EH (cell line): ENCODE results near the gene MAML2.

Experiments used
- DNase-seq: peaks from one replicate; pipeline ENCODE4 v3.0.0-alpha.2; 2015; ENCODE audit warnings: low read depth

MAML2 gene

GRCh38 chr11:96241331-96241841, 101.6 kb downstream of the MAML2 start:
- no peak for DNase-seq

- peak; percentile 67 for DNase-seq
Measured at GRCh38 chr11:96238563-96239135, 104.3 kb downstream of the MAML2 start.

DNA sequence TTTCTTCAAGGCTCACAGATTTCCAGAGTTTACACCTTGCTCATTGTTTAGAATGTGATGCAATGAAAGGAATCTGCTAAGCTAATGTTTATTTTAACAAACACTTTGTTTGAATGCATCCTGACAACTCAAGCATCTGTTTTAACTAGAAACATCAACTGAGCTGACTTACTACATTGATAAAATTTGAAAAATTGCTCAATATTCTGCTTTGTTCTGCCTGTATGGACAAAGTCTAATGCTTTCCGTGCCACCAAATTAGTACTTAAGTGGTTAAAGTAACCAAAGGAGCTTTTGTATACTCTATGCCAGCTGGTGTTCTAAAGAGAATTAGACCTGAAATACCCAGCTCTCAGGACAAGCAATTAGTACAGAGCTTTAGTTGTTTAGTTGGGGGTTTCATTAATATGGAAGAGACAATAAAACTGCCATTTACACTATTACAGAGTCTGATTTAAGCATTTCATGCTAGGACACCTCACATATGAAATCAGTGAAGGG, 105.2 kb downstream of the MAML2 start:
- no peak for DNase-seq

DNA sequence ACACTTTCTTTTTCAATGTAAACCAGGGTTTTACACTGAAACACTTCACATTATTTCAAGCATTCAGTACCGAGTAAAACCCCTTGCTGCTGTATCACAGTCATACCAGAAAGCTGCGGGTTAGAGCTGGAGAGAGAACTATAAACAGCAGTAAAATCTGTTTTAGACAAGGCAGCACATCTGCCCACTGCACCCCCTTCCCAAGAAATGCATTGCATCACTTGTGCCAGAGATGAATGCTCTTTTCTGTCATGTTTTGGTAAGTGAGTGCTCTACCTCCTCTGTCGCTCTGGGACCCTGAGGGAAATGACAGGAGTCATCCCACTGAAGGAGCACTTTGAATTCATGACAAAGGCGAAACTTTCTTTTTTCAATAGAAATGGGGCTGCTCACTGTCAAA, 107.2 kb downstream of the MAML2 start:
- DNase-seq, result peak; percentile 76

DNA sequence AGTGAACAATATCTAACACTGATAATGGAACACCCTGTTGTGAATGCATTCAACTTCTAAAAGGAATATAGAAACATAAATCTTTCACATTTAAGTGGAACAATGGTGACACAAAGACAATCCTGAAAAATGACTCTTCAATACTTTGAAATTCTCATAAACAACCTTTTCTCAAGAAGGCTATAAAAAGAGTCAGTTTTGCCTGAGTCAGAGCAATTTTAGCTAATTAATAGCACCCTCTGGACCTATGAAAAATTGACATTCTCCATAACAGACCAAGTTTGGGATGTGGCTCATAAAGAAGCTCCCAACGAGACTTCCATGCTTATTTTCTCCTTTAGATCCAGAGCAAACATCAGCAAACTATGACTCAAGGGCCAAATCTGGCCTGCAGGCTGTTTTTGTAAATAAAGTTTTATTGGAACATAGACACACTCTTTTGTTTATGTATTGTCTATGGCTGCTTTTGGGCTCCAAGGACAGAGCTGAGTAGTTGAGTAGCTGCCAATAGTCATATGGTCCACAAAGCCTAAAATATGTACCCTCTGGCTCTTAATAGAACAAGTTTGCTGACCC, 108.0 kb downstream of the MAML2 start:
- DNase-seq, result peak; percentile 88

DNA sequence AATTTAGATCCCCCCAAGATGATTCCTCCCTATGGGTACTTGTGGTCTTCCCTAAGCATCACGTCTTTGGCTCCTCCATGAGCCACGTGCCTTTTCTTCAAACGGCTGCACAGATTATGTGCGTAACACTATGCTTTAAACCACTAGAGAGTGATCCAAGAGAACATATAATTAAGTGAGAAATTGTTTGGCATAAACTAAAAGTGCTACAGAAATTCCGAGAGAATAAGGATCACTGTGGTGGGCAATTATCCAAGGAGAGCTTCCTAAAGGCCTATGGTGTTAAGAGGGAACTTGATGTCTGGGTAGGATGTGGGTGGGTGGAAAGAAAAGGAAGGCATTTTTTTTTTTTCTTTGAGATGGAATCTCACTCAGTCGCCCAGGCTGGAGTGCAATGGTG, 110.9 kb downstream of the MAML2 start:
- no peak for DNase-seq

GRCh38 chr11:96230686-96231085, 112.3 kb downstream of the MAML2 start:
- no peak for DNase-seq

GRCh38 chr11:96229354-96229977, 113.5 kb downstream of the MAML2 start:
- no peak for DNase-seq

GRCh38 chr11:96228910-96229309, 114.1 kb downstream of the MAML2 start:
- peak; percentile 66 for DNase-seq

DNA sequence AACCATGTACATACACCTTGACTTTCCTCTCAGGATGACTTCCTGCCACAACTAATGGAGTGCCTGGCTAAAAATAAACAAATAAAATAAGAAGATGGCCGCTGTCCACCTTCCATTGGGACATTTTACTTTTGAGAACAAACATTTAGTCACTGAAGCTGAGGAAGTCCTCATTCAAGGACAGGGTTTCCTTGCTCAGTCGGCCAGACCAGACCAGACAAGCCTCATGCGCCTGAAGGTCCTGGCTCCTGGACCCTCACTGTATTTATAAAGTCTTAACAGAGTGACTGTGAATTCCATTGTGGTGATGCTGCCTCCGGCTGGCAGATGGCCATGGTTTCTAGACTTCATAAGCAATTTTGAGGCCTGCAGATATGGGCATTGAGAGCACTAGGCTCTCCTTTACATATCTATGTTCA, 114.5 kb downstream of the MAML2 start:
- DNase-seq, result peak; percentile 96

GRCh38 chr11:96227244-96227643, 115.8 kb downstream of the MAML2 start:
- DNase-seq, result no peak

DNA sequence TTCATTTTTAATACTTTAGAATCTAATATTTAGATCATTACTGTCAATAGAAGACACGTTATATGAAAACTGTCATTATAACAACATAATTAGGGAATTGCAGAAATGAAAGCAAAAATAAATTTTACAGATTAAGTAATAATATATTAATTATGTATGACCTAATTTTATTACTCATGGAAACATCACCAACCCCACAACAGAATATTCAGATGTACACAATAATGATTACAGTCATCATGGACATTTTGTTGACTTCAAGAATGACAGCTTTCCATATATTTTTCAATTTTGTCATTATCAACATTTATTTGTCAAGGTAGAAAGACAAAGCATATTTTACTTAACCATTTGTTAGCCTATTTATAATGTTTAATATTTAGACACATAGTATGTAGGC, 119.9 kb downstream of the MAML2 start:
- no peak for DNase-seq

- peak; percentile 43 for DNase-seq
Measured at GRCh38 chr11:96222102-96222501, 120.9 kb downstream of the MAML2 start.

GRCh38 chr11:96221244-96222070, 121.5 kb downstream of the MAML2 start:
- DNase-seq, result no peak

- peak; percentile 74 for DNase-seq
Measured at GRCh38 chr11:96219981-96220623, 122.9 kb downstream of the MAML2 start.

GRCh38 chr11:96218901-96219300, 124.1 kb downstream of the MAML2 start:
- no peak for DNase-seq

DNA sequence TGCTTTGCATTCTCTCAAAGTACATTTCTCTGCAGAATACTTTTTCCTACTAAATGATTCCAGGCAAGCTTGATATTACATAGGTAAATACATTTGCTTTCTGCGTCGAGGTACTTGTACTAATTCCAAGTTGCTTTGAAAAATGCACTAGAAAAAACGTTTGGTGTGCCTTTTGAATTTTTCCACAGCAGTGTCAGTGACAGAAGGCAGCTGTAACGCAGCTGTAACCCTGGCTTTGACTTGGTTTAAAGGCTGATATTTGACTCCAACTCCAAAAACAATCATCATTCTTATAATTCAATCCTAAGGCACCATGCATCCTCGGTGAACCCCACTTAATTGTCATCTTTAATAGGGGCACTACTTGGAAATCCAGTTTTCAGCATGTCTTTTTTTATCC, 125.0 kb downstream of the MAML2 start:
- no peak for DNase-seq

DNA sequence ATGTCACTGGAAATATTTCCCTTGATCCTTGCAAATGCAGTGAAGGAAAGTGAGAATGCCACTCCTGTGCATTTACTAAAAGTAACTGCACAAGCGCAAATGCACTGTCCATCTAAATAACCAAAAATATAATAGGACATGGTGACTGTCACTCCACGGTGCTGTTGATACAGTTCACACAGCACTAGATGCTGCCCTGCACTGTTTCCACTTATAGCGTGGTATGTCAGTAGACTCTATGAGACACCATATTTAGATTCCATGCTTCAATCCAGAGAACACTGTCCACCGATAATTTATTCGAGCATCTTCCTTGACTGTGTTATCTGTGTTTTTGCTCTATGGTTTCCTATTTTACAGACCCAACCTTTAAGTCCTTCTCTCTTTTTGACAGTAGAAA, 125.8 kb downstream of the MAML2 start:
- DNase-seq, result no peak

DNA sequence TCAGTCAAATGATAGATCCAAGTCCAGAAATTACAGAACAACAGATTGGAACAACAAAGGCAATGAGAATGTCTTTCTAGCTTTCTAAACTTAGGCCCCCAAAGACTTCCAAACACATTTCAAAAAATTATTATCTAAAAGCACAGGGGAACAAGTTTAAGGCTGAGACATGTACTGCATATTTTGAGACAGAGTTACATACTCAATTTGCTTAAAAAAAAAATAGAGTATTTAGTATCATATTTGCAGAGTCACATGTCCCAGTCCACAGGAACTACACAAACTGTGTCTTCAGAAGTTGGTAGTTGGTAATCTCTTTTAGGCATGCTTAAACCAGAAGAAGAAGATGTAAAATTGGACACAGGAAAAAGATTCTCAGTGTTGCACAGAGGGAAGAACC, 127.2 kb downstream of the MAML2 start:
- DNase-seq, result peak; percentile 16

GRCh38 chr11:96215110-96215782, 127.7 kb downstream of the MAML2 start:
- DNase-seq, result peak; percentile 83

DNA sequence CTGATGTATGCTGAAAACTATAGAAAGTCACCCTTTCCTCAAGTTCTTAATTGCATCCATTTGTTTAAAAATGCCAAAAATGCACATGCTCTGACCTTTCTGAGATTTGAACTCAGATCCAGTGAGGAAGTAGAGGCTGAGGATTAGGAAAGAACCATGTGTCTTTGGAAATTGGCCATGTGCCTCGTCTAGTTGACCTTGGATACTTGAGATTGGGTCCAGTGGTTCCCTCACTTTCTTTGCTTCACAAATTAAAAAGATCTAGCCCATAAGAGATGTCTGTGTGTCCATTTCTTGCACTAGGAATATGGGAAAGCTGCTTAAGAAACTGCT, 128.3 kb downstream of the MAML2 start:
- no peak for DNase-seq

- DNase-seq, result peak; percentile 95
Measured at GRCh38 chr11:96213500-96213899, 129.5 kb downstream of the MAML2 start.
